Measurements from ENCODE around the gene OLFML1.
A peak's percentile ranks its signal among the peaks of the same experiment; 100 is the strongest.

The OLFML1 gene

GRCh38 chr11:7480113-7480512 is 5.2 kb upstream of the OLFML1 start:
- no peak for DNase-seq (ENCODE audit: low read depth)

- no peak for DNase-seq (ENCODE audit: low read depth)
Measured at GRCh38 chr11:7484131-7484530, 1.2 kb upstream of the OLFML1 start.

- DNase-seq (ENCODE audit: low read depth): no peak
Measured at GRCh38 chr11:7484645-7485044, 661 bp upstream of the OLFML1 start.

DNA sequence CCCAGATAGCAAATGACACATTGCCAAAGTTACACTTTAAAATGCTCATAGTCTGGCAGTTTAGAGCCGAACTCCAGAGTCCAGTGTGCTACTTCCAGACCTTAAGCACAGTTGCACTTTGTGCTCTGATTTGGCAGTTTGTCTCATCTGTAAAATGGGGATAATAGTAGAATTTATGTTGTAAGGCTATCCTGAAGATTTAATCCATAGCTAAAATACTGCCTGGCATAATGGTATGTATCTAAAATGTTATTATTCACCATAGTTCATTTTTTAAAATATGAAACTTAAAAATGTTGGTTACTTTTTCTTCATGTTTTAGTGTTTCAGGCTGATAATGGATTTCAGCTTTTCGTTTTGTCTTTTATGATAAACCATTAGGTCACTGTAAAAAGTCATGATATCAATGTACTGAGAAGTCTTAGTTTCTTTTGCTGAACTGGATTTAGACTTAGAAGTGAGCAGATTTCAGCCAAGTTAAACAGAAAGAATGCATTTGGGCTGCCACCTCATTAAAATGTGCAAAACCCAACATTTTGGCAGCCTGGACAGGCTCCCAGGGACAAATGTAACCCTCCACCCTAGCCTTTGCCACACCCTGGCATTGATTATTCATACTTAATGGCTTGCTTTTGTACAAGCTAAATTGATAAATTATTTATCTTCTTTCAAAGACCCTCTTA is 933 bp downstream of the OLFML1 start:
- no peak for DNase-seq (ENCODE audit: low read depth)

DNA sequence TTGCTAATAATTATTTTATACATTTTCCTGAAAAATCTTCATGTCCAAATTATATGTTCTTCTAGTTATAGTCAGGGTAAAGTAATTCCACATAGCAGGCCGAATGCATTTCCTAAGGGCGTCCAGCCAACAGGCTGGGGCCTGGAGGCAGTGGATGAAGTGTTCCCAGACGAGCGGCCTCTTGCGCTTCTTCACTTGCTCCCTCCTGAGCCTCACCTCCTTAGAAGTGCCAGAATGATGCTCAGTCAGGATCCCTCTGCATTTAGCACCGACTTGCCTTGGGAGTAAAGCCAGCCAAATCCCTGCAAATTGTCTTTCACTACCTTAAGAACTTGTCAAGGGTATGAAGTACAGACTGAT is 1.5 kb downstream of the OLFML1 start:
- no peak for DNase-seq (ENCODE audit: low read depth)

GRCh38 chr11:7487360-7487759 is 2.1 kb downstream of the OLFML1 start:
- DNase-seq (ENCODE audit: low read depth): no peak

- DNase-seq (ENCODE audit: low read depth): no peak
Measured at GRCh38 chr11:7488681-7489080, 3.4 kb downstream of the OLFML1 start.

DNA sequence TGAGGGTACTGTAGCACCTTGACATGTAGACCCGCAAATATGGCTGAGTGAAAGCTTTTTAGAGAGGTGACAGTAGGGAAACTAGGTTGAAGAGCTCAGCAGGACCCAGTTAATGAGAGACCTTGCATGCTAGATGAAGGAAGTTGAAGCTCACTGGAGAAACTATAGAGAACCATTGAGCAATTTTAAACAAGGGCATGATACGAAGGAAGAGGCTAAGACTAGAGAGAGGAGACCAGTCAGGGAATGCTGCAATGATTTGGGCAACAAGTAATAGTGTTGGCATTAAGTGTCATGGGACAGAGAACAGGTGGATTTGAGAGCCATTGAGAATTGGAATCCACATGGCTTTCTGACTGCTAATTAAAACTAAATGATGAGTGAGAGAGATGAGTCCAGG is 4.1 kb downstream of the OLFML1 start:
- DNase-seq (ENCODE audit: low read depth): no peak

DNA sequence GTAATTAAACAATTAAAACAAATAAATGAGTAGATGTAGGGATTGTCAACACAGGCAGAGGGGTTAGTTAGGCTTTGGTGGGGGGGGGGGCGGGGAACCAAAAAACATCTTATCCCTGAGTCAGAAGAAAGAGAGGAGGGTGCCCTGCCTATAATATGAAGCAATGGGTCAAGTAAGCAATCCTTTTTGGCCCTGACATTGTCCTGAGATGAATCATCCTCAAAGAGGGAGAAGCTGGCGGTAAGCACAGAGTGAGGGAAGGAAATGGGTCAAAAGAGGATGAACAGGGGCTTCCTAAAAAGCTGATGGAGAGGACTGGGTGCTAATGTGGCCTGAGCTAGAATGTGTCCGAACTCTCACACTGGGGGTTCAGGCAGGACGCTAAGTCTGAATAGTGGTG is 4.7 kb downstream of the OLFML1 start:
- peak; percentile 71 for DNase-seq (ENCODE audit: low read depth)

- DNase-seq (ENCODE audit: low read depth): no peak
Measured at GRCh38 chr11:7490535-7490934, 5.2 kb downstream of the OLFML1 start.

- DNase-seq (ENCODE audit: low read depth): no peak
Measured at GRCh38 chr11:7492253-7492652, 6.9 kb downstream of the OLFML1 start.

- DNase-seq (ENCODE audit: low read depth): no peak
Measured at GRCh38 chr11:7493670-7494069, 8.4 kb downstream of the OLFML1 start.

GRCh38 chr11:7494086-7494745 is 8.9 kb downstream of the OLFML1 start:
- no peak for DNase-seq (ENCODE audit: low read depth)

- DNase-seq (ENCODE audit: low read depth): no peak
Measured at GRCh38 chr11:7495882-7496551, 10.7 kb downstream of the OLFML1 start.

DNA sequence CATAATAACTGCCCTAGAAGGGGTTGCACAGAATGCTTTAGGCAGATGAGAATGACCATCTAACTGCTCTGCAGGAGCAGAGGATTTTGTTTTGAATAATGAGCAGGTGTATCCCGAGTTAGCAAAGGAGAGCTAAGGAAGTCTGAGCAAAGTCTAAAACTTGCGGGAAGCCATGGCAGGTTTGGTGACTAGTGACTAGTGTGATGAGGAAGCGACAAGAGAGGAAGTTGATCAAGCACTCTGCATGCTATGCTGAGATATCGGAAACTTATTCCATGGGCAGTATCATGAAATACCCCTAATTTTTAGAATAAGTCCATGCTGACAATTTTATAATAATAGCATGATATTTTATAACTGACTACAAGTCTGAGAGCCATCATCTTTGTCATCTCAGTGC is 12.9 kb downstream of the OLFML1 start:
- DNase-seq (ENCODE audit: low read depth): no peak

- DNase-seq (ENCODE audit: low read depth): no peak
Measured at GRCh38 chr11:7499081-7499480, 13.8 kb downstream of the OLFML1 start.

GRCh38 chr11:7500251-7500650 is 14.9 kb downstream of the OLFML1 start:
- DNase-seq (ENCODE audit: low read depth): no peak

DNA sequence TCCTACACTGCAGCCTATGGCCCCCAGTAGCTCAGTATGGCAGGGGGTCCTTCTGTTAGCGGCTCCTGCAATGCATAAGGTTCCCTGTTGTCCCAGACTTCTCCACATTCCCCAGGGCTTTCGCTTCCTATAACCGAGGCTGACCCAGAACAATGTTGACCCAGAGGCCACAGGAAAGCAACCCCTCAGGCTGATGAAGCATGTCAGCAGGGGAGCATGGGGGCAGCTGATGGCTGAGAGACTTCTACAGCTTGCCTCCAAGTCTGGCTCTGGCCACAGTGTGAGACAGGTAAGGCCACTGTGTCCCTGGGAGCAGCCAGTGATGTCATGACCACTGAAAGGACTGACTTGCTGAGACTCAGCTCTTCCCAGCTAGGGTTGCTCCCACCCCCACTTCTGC is 15.9 kb downstream of the OLFML1 start:
- no peak for DNase-seq (ENCODE audit: low read depth)

GRCh38 chr11:7501894-7502293 is 16.6 kb downstream of the OLFML1 start:
- no peak for DNase-seq (ENCODE audit: low read depth)

DNA sequence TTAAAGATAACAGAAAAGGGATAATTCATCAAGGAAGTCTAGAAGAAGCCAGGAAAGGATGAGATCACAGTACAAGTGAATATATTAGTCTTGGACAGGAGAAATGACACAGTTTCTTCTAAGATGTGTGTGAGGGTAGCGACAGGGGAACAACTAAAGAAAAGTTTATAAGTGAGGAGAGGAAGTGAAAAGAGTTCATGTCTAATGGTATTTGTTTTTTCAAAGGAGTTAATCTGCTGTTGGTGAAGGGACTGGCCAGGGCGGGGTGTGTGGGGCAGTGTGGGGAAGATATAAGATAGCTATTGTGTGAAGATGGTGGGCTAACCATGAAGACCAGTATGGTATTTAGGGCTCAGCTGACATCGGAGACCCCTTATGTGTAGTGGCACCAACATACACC is 20.9 kb downstream of the OLFML1 start:
- DNase-seq (ENCODE audit: low read depth): no peak

DNA sequence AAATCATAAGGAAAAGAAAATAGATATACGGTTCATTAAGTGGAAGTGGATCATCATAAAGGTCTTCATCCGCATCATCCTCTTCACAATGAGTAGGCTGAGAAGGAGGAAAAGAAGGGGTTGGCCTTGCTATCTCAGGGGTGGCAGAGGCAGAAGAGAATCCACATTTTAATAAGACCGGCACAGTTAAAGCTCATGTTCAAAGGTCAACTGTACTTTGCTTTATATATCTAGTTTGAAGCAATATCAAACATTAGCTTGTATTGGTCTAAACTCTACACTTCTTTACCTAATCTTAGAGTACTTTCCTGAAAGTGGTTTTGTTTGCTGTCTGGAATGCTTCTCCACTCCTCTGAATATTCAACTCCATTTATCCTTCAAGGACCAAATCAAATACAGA is 22.8 kb downstream of the OLFML1 start:
- no peak for DNase-seq (ENCODE audit: low read depth)

DNA sequence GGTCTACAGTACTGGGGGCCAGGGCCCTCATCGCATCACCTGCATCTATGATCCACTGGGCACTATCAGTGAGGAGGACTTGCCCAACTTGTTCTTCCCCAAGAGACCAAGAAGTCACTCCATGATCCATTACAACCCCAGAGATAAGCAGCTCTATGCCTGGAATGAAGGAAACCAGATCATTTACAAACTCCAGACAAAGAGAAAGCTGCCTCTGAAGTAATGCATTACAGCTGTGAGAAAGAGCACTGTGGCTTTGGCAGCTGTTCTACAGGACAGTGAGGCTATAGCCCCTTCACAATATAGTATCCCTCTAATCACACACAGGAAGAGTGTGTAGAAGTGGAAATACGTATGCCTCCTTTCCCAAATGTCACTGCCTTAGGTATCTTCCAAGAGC is 24.7 kb downstream of the OLFML1 start:
- DNase-seq (ENCODE audit: low read depth): no peak

- DNase-seq (ENCODE audit: low read depth): no peak
Measured at GRCh38 chr11:7511401-7511800, 26.1 kb downstream of the OLFML1 start.
